B cell (primary cell): ENCODE data around the gene UPF1. TPM values are rescaled to one million over a fixed set of nuclear protein-coding genes. Genes with fewer than 3 reads are reported as not detected.

Experiments used
- ATAC-seq: fragments of 200-7000 bp; cut with Tn5 transposase; one replicate; pipeline ENCODE4 v1.10.0; 2021; ENCODE audit warnings: low read depth, mild to moderate bottlenecking, moderate number of reproducible peaks, moderate library complexity
- CTCF ChIA-PET: fragments of 350-600 bp; sonication (Branson Sonifier 250); formaldehyde crosslinking; loops from one replicate; lab custom pipeline; 2021; ENCODE audit warnings: antibody characterized with exemption, inconsistent platforms; lab: Charles Lee
- POLR2A ChIA-PET: fragments of 350-600 bp; sonication (Branson Sonifier 250); formaldehyde crosslinking; loops from one replicate; lab custom pipeline; 2021; ENCODE audit warnings: antibody characterized with exemption; lab: Charles Lee
- DNase-seq: peaks from one replicate; pipeline ENCODE4 v3.0.0; 2013
- H2AFZ ChIP-seq: 2 replicates; pipeline ENCODE4 v1.6.1; 2012; ENCODE audit warnings: mild to moderate bottlenecking, low read depth, low read length; ENCODE audit not compliant: insufficient read depth, poor library complexity, severe bottlenecking
- H3K27ac ChIP-seq, 2 donors: 1 replicate in 1 of 2; 2 replicates in 1 of 2; pipeline ENCODE4 v1.5.1; 2012 to 2013; ENCODE audit warnings: low read length in 2 of 2, mild to moderate bottlenecking in 2 of 2, moderate library complexity in 1 of 2
- H3K27me3 ChIP-seq, 4 experiments: fragments of 200-600 bp in 1 of 4; sonication (generic) in 1 of 4; replicated peaks in 1 of 4; 1 replicate in 2 of 4; 2 replicates in 2 of 4; pipeline versions ENCODE4 v1.6.1 to v1.7.0; 2013 to 2016; ENCODE audit warnings: low read length in 3 of 4, mild to moderate bottlenecking in 2 of 4, mixed read lengths in 1 of 4, moderate library complexity in 1 of 4; ENCODE audit not compliant: insufficient read depth in 4 of 4, control insufficient read depth in 3 of 4; ENCODE audit errors: control extremely low read depth in 1 of 4
- H3K36me3 ChIP-seq, 2 experiments: replicated peaks in 1 of 2; 1 replicate in 1 of 2; 2 replicates in 1 of 2; pipeline versions ENCODE4 v1.6.1 to v1.7.1; 2013; ENCODE audit warnings: low read length in 1 of 2; ENCODE audit not compliant: insufficient read depth in 2 of 2, control insufficient read depth in 1 of 2; ENCODE audit errors: control extremely low read depth in 1 of 2, extremely low read depth in 1 of 2
- H3K4me1 ChIP-seq, 2 donors: fragments of 200-600 bp in 1 of 2; sonication (generic) in 1 of 2; 1 replicate in 1 of 2; 2 replicates in 1 of 2; pipeline versions ENCODE4 v1.5.1 to v1.6.1; 2013 to 2017; ENCODE audit warnings: low read length in 2 of 2; ENCODE audit not compliant: control insufficient read depth in 2 of 2, insufficient read depth in 2 of 2
- H3K4me2 ChIP-seq: replicated peaks from 2 replicates; pipeline ENCODE3; 2012; ENCODE audit warnings: mild to moderate bottlenecking, low read depth, low read length; ENCODE audit not compliant: poor library complexity, severe bottlenecking
- H3K4me3 ChIP-seq, 5 experiments: fragments of 200-600 bp in 1 of 5; sonication (generic) in 1 of 5; 1 replicate in 3 of 5; 2 replicates in 2 of 5; pipeline versions ENCODE4 v1.5.1 to v1.7.0; 2011 to 2016; ENCODE audit warnings: low read length in 4 of 5, mild to moderate bottlenecking in 4 of 5, low read depth in 2 of 5, control low read depth in 1 of 5, moderate library complexity in 1 of 5; ENCODE audit not compliant: insufficient read depth in 1 of 5; ENCODE audit errors: control extremely low read depth in 1 of 5, extremely low read depth in 1 of 5
- H3K79me2 ChIP-seq: fragments of 200-600 bp; sonication (generic); one replicate; pipeline ENCODE4 v1.6.0; 2016; ENCODE audit warnings: low read length; ENCODE audit not compliant: control insufficient read depth, insufficient read depth
- H3K9ac ChIP-seq: fragments of 200-600 bp; sonication (generic); 2 replicates; pipeline ENCODE4 v1.6.1; 2017; ENCODE audit warnings: mild to moderate bottlenecking, low read length, moderate library complexity
- H3K9me3 ChIP-seq, 3 donors: one replicate each; pipeline versions ENCODE4 v1.6.1 to v1.7.1; 2013; ENCODE audit warnings: low read length in 2 of 3; ENCODE audit not compliant: control insufficient read depth in 2 of 3, insufficient read depth in 1 of 3; ENCODE audit errors: control extremely low read depth in 1 of 3
- H4K20me1 ChIP-seq: 2 replicates; pipeline ENCODE4 v1.6.0; 2012; ENCODE audit warnings: mild to moderate bottlenecking, low read length; ENCODE audit not compliant: insufficient read depth, control insufficient read depth, poor library complexity, severe bottlenecking
- H3K27ac Mint-ChIP-seq: one replicate; pipeline ENCODE4 v1.8.0; 2021; ENCODE audit warnings: mixed read lengths
- H3K27me3 Mint-ChIP-seq: one replicate; pipeline ENCODE4 v1.8.0; 2021; ENCODE audit warnings: mixed read lengths
- H3K4me1 Mint-ChIP-seq: one replicate; pipeline ENCODE4 v1.8.0; 2021; ENCODE audit warnings: mixed read lengths
- H3K4me3 Mint-ChIP-seq: one replicate; pipeline ENCODE4 v1.8.0; 2021; ENCODE audit warnings: mixed read lengths
- H3K9me3 Mint-ChIP-seq: one replicate; pipeline ENCODE4 v1.8.0; 2022; ENCODE audit warnings: mixed read lengths; ENCODE audit not compliant: insufficient read depth
- EZH2 ChIP-seq: IDR thresholded peaks from 2 replicates; pipeline ENCODE4 v1.6.1; 2012; ENCODE audit warnings: borderline replicate concordance, low read depth, mild to moderate bottlenecking, moderate library complexity, low read length; ENCODE audit not compliant: insufficient read depth, poor library complexity, severe bottlenecking
- WGBS: methylation state at CpG from one replicate; pipeline ENCODE4 v1.1.5; 2013; ENCODE audit warnings: missing lambda C conversion rate; ENCODE audit not compliant: insufficient coverage; 5-methylcytosine and 5-hydroxymethylcytosine counted together
- intact Hi-C: fragments of 100-400 bp; cut with micrococcal nuclease; formaldehyde crosslinking; loops from one replicate; pipeline ENCODE4 v1.10.0; 2022
- polyA plus RNA-seq: library from polyadenylated mRNA; depleted of rRNA; stranded (reverse); fragments of >200 nt; gene quantifications from 2 replicates; pipeline ENCODE4 v1.2.3, GENCODE V29; 2012
- total RNA-seq, 2 donors: library from RNA; stranded (reverse); fragments of 120-200 nt in 1 of 2; gene quantifications; 1 replicate in 1 of 2; 2 replicates in 1 of 2; pipeline versions ENCODE4 v1.2.3 to v1.2.4, GENCODE V29; 2013 to 2022
- TF ChIP-seq, protein P1 (sequence below): fragments of 200-600 bp; IDR thresholded peaks from one replicate; pipeline ENCODE4 v1.8.0; 2022; ENCODE audit warnings: antibody characterized with exemption, mild to moderate bottlenecking

UPF1 gene
- total and polyA plus RNA-seq, 2 donors (not counting 1 experiment from before 2014, with no cell fraction given), result 51.9 to 98.6 TPM

GRCh38 chr19:18895038-18895823 lies 63.5 kb downstream of the UPF1 start:
- peak overlapping the region in 1 of 5 experiments; percentile 2 for H3K4me3 ChIP-seq
- H3K4me2 ChIP-seq, result peak overlapping the region; percentile 66
- H3K79me2 ChIP-seq, result no peaks in the 10 kb centered on the region
- TF ChIP-seq, protein P1, sequence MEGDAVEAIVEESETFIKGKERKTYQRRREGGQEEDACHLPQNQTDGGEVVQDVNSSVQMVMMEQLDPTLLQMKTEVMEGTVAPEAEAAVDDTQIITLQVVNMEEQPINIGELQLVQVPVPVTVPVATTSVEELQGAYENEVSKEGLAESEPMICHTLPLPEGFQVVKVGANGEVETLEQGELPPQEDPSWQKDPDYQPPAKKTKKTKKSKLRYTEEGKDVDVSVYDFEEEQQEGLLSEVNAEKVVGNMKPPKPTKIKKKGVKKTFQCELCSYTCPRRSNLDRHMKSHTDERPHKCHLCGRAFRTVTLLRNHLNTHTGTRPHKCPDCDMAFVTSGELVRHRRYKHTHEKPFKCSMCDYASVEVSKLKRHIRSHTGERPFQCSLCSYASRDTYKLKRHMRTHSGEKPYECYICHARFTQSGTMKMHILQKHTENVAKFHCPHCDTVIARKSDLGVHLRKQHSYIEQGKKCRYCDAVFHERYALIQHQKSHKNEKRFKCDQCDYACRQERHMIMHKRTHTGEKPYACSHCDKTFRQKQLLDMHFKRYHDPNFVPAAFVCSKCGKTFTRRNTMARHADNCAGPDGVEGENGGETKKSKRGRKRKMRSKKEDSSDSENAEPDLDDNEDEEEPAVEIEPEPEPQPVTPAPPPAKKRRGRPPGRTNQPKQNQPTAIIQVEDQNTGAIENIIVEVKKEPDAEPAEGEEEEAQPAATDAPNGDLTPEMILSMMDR, result no peak
- TF ChIP-seq EZH2, result peak; percentile 42
- H3K27ac Mint-ChIP-seq, result no peak overlapping the region
- H3K9me3 Mint-ChIP-seq, result no peaks in the 10 kb centered on the region
- H4K20me1 ChIP-seq, result peaks cover 10% of the 10 kb centered on the region
- CTCF ChIA-PET, result interaction anchor here (1.6 kb wide), 1 partner anchor 444 kb away, joined by 4 read pairs; no protein-coding TSS in a partner anchor
- no peak overlapping the region for H3K27ac ChIP-seq
- H2AFZ ChIP-seq, result no peak overlapping the region
- H3K4me3 Mint-ChIP-seq, result peak overlapping the region; percentile 71
- peaks cover 26% of the 10 kb centered on the region for H3K27me3 Mint-ChIP-seq
- peaks cover 0 to 15% of the 10 kb centered on the region in 2 experiments for H3K36me3 ChIP-seq
- H3K9me3 ChIP-seq, result no peaks in the 10 kb centered on the region
- H3K27me3 ChIP-seq, result peaks cover 0 to 25% (median 11%) of the 10 kb centered on the region in 4 experiments
- POLR2A ChIA-PET, result no interaction called here
- intact Hi-C loops, result no loop called here
- no peak overlapping the region for H3K9ac ChIP-seq
- peaks cover 11% of the 10 kb centered on the region for H3K4me1 Mint-ChIP-seq
- peak; percentile 41 for DNase-seq
- no peak for ATAC-seq
- peaks cover 13 to 17% of the 10 kb centered on the region in 2 donors for H3K4me1 ChIP-seq
- 2% methylated on average over 72 of the region's 72 CpGs for WGBS

DNA sequence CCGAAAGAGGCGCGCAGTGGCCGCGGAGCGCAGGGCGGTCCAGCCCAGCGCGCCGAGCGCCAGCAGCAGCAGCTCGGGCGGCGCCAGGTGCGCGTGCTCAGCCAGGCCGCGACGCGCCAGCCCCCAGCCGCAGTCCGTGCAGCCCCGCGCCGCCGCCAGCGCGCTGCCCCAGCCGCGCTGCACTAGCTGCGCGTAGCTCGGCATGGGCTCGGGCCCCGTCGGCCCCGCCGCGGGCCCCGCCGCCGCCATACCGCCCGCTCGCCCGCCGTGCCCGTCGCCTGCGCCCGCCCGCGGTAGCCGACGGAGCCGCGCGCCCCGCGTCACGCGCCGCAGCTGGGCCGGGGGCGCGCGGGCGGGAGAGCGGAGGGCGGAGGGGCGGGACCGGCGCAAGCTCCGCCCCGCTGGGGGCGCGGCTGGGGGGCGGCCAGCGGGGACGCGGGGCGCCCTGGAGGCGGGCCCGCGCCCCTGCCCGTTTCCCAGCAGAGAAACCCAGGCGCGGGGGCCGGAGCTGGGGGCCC lies 64.1 kb downstream of the UPF1 start, which contains the start of gene CERS1:
Gene CERS1 (minus strand): TSS at position 335 of the 518 bp plus-strand sequence. CDS start 86 bp downstream, at position 249.
- peaks cover 0 to 19% of the 10 kb centered on the region in 2 experiments for H3K36me3 ChIP-seq
- under 1% methylated on average over 84 of the region's 89 CpGs for WGBS
- intact Hi-C loops, result no loop called here
- peaks cover 17% of the 10 kb centered on the region for H4K20me1 ChIP-seq
- H3K27me3 ChIP-seq, result peaks cover 0 to 25% (median 11%) of the 10 kb centered on the region in 4 experiments
- Mint-ChIP-seq H3K9me3 (no peaks in the 10 kb centered on the region), H3K4me1 (peaks cover 11% of the 10 kb centered on the region), H3K27ac (no peak within 1 kb of the TSS), H3K27me3 (peaks cover 25% of the 10 kb centered on the region), H3K4me3 (peak within 1 kb of the TSS; percentile 87)
- DNase-seq (peak; percentile 34), ATAC-seq (no peak)
- peak within 1 kb of the TSS; percentile 66 for H3K4me2 ChIP-seq
- H3K4me1 ChIP-seq, result peaks cover 13 to 17% of the 10 kb centered on the region in 2 donors
- no peak within 1 kb of the TSS for H3K9ac ChIP-seq
- peak within 1 kb of the TSS in 1 of 5 experiments; percentile 2 for H3K4me3 ChIP-seq
- TF ChIP-seq, protein P1, result no peak
- TF ChIP-seq EZH2, result no peak
- ChIA-PET POLR2A (no interaction called here), CTCF (no interaction called here)
- H3K27ac ChIP-seq, result no peak within 1 kb of the TSS
- no peaks in the 10 kb centered on the region for H3K9me3 ChIP-seq
- H2AFZ ChIP-seq, result no peak within 1 kb of the TSS
- H3K79me2 ChIP-seq, result no peaks in the 10 kb centered on the region
